ENCODE results near the gene CATSPERZ.

The CATSPERZ gene

DNA sequence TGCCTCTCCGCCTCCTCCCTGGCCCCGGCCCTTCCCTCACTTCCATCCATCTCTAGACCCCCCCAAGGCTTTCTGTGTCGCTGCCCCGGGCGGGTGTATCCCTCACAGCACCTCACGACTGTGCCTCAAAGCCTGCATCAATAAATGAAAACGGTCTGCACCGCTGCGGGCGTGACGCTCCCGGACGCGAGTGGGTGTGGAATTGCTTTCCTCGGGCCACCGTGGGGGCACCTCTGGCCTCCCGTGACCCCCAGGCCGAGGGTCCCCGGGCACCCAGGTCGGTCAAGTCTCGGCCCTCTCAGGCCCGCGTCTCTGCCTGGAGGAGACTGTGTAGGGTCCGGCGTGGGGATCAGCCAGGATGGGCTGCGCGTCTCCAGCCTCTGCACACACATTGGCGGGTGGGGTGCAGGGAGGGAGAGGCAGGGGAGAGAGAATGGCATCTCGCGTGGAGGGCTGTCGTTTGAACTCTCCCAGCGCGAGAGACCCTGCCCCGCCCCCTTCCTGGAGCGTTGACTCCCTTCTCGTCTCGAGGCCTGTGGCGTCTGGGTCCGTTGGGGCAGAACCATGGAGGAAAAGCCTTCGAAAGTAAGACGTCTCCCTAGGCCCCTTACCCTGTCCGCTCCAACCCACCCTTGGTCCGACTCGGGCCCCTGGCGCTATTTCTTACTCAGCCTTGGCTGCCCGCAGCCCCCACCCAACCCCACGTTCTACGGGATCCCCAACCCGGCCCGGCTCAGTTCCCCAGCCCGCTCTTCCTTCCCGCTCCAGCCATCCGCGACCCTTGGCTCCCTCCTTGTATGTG lies at the start of gene CATSPERZ:
CATSPERZ (plus strand) TSS at position 512 of the 802 bp plus-strand sequence; CDS start at position 565, 53 bp downstream.
- DNase-seq: peak; percentile 28

DNA sequence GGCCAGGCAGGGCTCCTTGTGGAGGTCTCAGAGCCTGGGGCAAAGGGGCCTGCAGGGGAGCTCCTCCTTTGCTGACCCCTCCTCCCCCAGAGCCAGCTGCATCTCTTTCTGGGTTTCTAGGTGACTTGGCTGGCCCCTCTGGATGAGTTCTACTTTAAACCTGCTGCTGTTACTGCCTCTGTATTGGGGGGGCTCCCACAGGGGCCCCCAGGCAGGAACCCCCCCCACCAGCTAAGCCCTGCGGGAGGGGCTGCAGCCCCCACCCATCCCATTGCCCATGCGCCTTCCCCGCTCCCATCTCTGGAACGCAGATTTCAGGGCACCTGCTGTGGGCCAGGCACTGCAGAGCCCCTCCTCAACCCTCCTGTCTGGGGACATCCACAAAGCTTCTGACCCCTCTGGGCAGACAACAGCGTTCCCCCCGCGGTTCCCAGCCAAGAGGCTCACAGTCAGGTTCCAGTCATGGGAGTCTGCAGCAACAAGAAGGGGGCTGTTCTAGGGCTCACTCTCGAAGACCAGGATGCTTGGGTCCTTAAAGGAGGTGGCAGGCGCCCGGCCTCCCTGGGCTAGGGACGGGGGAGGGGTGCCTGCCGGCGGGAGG lies 49.6 kb upstream of the CATSPERZ start:
- DNase-seq: no peak

DNA sequence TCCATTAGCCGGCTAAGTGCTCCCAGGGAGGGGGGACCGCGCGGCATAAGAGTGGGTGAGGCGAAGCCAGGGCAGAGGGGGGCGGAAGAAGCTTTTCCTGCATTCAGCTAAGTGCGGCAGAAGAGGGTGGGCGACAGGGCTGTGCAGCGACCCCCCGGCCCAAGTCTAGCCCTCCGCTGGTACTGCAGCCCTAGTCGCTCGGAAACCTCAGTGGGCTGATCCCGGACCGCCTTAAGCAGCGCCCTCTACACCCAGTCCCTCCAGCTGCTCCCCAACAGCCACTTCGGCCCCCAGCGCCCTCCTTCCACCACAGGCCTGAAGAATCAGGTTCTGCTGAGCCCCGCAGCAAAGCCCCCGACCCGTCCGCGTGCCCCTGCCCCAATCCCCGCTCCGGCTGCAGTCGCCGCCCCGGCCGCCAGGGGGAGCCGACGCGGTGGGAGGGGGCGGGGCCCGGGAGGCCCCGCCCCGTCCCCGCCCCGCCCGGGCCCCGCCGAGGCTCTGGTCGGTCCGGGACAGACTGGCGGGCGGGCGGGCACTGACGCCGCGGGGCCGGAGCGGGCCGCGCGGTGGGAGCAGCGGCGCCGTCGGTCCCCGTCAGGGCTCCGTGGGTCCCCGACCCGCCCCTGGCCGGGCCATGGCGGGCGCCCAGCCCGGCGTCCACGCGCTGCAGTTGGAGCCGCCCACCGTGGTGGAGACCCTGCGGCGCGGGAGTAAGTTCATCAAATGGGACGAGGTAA lies 49.0 kb upstream of the CATSPERZ start, which contains the start of gene PLCB3:
PLCB3 (plus strand) TSS at position 515 of the 737 bp plus-strand sequence; CDS start at position 635, 120 bp downstream.
- DNase-seq: peak; percentile 76

GRCh38 chr11:64251753-64252002 lies 48.5 kb upstream of the CATSPERZ start:
- no peak for DNase-seq

- DNase-seq: no peak
These were observed 47.9 kb upstream of the CATSPERZ start for GRCh38 chr11:64252003-64252872.

GRCh38 chr11:64253043-64253442 lies 47.1 kb upstream of the CATSPERZ start:
- no peak for DNase-seq

- DNase-seq: no peak
These were observed 46.7 kb upstream of the CATSPERZ start for GRCh38 chr11:64253481-64253880.

DNA sequence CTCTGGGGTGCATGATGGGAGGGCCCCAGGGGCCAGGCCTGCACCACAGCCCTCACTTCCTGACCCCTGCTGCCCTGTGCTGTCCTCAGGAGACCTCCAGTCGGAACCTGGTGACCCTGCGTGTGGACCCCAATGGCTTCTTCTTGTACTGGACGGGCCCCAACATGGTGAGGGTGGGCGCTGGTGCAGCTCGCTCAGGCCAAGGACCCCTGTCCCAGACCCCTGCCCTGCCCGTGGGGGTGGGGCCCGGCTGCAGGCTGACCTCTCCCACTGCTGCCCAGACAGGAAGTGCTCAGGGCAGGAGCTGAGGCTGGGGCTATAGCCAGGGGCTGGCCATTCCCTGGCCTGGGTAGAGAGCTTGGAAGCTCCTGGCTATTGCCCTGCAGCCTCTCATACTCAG lies 45.8 kb upstream of the CATSPERZ start:
- no peak for DNase-seq

GRCh38 chr11:64255135-64256128 lies 44.7 kb upstream of the CATSPERZ start:
- DNase-seq: no peak

DNA sequence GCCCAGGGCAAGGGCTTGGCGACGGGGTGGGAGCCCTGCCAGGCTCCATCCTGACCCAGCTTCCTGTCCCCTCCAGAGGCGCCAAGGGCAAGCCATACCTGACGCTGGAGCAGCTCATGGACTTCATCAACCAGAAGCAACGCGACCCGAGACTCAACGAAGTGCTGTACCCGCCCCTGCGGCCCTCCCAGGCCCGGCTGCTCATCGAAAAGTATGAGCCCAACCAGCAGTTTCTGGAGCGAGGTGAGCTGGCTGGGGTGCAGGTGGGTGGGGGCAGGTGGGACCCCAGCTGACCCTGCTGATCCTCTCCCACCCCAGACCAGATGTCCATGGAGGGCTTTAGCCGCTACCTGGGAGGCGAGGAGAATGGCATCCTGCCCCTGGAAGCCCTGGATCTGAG lies 43.9 kb upstream of the CATSPERZ start:
- DNase-seq: no peak

DNA sequence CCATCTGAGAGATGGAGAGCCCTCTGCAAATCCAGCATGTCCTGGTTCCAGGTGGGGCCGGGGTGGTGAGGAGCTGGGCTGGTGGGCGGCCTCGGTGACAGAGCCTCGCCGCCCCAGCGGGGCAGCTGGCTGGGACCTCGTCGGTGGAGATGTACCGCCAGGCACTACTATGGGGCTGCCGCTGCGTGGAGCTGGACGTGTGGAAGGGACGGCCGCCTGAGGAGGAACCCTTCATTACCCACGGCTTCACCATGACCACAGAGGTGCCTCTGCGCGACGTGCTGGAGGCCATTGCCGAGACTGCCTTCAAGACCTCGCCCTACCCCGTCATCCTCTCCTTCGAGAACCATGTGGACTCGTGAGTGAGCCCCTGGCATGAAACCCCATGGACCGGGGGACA lies 41.8 kb upstream of the CATSPERZ start:
- DNase-seq: no peak

DNA sequence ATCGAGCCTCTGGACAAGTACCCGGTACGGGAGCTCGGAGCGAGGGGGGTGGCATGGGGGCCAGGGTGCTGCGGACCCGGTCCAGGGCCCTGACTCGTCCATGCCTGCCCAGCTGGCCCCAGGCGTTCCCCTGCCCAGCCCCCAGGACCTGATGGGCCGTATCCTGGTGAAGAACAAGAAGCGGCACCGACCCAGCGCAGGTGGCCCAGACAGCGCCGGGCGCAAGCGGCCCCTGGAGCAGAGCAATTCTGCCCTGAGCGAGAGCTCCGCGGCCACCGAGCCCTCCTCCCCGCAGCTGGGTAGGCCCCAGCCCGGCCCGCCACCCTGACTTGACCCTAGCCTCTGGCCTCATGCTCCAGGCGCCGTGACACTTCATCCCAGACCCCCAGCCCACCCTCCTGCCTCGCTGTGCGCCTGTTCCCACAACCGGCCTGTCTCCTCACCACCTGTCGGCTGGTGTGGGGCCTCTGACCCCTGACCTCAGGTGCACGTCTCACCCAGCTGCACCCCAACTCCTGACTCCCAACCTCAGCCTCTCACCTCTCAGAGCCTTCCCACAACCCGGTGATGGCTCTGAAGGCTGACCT lies 41.1 kb upstream of the CATSPERZ start:
- DNase-seq: no peak

DNA sequence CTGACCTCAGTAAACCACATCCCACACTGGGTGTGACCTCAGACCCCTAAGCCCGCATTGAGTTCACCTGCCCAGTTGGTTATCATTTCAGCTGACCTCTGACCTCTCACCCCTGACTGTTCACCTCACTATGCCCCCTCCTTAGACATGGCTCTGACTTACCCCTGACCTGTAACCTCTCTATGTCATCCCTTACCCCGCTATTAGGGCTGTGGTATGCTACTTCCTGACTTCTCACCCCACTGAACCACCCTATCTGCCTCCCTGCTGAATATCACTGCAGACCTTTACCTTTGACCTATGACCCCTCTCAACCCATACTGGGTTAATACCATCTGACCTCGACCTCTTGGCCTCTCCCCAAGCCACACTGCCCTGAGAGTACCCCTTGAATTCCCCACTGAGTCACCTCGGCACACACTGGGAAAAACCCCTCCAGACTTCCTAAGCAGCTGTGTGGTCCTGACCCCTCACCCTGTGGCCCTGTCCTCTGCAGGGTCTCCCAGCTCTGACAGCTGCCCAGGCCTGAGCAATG lies 40.6 kb upstream of the CATSPERZ start:
- no peak for DNase-seq

GRCh38 chr11:64260147-64260708 lies 39.9 kb upstream of the CATSPERZ start:
- no peak for DNase-seq

DNA sequence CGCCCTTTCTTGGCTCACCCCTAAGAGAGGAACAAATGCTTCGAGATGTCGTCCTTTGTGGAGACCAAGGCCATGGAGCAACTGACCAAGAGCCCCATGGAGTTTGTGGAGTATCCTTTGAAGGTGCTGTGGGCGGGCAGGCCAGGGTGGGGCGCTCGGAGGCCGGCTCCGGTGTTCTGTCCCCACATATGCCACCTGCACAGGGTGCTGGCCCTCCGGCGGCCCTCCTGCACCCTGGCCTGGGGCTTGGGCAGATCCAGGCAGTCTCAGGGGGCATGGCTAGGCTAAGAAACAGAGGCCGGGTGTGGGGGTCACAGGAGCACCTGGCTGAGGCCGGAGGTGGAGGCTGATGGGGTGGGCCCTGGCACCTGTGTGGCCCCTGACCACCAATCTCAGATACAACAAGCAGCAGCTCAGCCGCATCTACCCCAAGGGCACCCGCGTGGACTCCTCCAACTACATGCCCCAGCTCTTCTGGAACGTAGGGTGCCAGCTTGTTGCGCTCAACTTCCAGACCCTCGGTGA lies 38.5 kb upstream of the CATSPERZ start:
- DNase-seq: no peak

DNA sequence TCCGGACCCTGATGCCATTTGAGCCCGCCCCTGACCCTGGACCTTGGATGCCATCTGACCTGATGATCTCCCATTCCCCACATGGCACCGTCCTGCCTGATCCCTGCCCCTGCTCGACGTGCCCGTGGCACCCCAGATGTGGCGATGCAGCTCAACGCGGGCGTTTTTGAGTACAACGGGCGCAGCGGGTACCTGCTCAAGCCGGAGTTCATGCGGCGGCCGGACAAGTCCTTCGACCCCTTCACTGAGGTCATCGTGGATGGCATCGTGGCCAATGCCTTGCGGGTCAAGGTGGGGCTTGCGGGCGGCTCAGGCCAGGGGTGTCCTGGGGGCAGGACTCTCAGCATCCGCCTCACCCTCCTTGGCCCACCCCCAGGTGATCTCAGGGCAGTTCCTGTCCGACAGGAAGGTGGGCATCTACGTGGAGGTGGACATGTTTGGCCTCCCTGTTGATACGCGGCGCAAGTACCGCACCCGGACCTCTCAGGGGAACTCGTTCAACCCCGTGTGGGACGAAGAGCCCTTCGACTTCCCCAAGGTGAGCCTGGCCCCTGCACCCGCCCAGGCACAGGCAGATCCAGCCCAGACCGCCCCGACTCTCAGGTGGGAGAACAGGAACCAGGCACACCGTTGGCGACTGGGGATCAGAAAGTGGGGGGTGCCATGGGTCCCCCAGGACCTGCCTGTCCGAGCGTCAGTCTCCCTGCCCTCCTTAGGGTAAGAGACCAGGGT lies 37.7 kb upstream of the CATSPERZ start:
- DNase-seq: no peak

- peak; percentile 25 for DNase-seq
These were observed 36.9 kb upstream of the CATSPERZ start for GRCh38 chr11:64263021-64263946.

GRCh38 chr11:64263947-64264317 lies 36.2 kb upstream of the CATSPERZ start:
- DNase-seq: peak; percentile 25
